ENCODE data around the gene TIPIN.
"Not testable (repeated sequence)": the region's sequence is repeated elsewhere in the genome, so short reads cannot be mapped to it uniquely, and the experiment has no call there.

Gene TIPIN, protein sequence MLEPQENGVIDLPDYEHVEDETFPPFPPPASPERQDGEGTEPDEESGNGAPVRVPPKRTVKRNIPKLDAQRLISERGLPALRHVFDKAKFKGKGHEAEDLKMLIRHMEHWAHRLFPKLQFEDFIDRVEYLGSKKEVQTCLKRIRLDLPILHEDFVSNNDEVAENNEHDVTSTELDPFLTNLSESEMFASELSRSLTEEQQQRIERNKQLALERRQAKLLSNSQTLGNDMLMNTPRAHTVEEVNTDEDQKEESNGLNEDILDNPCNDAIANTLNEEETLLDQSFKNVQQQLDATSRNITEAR

DNA sequence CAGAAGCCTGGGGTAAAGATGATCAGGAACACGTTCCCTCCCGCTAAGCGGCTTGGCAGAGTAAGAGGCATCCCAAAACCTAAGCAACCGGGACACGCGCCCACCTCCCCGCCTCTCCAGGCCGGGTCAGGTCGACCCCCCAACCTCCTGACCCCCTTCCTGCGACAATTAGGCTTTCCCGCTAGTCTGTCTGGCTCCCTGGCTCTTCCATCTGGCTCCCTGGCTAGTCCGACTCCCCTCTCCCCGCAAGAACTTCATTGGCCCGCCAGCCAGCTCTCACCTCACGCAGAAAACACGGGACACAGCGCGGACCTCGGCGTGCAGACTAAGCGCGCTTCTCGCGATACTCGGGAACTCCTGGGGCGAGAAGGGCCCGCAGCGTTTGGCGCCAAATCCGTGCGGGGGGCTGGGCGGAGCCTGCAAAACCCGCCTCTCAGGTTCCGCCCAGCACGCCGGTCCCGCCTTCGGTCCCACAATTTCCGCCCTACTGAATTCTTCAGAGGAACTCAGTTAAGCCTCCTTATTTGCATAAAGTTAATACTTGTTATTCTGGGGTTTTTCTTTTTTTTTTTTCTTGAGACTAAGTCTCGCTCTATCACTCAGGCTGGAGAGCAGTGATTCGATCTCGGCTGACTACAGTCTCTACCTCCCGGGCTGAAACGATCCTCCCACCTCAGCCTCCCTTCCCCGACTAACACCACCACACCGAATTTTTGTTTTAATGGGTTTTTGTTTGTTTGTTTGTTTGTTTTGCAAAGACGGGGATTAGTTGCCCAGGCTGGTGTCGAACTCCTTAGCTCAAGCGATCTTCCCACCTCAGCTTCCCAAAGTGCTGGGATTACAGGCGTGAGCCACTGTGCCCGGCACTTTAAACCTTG, at the start of gene TIPIN:
TIPIN (minus strand) TSS at position 327 of the 878 bp plus-strand sequence. CDS start 3,738 bp downstream, outside the sequence.
- DNase-seq (ENCODE audit: low read depth in 2 of 3, low spot score in 1 of 3) = peak; percentile 95 to 98 (median 98)

DNA sequence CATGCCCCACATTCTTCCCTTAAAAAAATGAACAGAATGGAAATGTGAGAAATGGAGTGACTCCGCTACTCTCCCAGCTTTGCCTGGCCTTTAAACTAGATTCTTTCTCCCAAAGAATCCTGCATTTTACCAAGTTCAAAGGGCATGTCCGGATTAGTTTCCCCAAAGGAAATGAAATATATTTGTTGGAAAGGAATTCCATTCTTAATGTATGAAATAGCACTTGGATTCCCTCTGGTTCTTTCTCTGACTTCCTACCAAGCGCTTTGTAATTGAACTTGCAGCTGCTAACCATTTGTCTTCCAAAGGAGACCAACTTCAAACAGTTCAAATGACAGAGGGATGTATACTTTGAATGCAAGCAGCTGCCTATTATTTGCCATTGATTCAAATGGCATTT, 49.1 kb upstream of the TIPIN start:
- DNase-seq (ENCODE audit: low read depth in 2 of 3, low spot score in 1 of 3) = no peak

DNA sequence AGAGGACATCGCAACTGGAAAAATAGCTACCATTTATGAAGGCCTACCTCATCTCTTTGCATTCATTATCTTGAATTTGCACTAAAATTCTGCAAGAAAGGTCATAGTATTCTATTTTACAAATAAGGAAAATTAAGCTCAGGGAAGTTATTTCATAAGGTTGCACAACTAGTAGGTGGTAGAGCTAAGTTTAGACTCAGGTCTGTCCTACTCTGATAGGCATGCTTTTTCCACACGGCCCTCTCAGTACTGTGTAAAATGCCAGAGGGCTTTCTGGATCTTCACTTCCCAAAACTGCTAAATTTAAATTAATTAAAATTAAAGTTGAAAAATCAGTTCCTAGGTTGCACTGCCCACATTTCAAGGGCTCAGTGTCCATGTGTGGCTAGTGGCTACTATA, 48.5 kb upstream of the TIPIN start:
- no peak for DNase-seq (ENCODE audit: low read depth in 2 of 3, low spot score in 1 of 3)

DNA sequence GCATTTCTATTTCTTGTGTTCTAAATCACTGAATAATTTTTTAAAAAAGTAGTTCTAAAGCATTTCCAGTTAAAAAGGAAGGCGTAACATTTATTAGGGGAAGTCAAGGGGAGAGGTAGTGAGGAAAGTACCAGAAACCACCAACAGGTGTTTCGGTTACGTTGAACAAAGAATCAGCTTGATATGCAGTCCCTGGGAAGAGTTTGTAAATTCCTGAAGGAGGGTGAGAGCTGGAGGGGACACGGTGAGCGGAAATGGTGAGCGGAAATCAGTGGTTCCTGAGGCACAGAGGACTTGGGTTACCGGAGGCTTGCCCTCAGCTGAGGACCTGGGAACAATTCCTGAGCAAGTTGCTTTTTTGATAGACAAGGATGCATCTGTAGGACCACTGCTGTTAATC, 48.0 kb upstream of the TIPIN start:
- DNase-seq (ENCODE audit: low read depth in 2 of 3, low spot score in 1 of 3) = no peak

DNA sequence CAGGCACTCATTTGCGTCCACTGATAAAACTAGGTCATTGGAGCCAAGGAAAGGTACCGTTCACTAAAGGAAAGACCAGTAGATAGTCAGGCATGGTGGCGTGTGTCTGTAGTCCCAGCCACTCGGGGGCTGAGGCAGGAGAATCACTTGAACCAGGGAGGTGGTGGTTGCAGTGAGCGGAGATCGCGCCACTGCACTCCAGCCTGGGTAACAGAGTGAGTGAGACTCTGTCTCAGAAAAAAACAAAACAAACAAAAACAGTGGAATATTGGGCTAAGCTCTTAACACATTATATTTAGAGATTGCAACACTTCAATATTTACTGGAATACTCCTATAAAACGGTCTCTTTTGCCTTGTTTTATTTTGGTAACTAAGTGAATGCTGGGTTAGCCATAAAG, 47.6 kb upstream of the TIPIN start:
- no peak for DNase-seq (ENCODE audit: low read depth in 2 of 3, low spot score in 1 of 3)

DNA sequence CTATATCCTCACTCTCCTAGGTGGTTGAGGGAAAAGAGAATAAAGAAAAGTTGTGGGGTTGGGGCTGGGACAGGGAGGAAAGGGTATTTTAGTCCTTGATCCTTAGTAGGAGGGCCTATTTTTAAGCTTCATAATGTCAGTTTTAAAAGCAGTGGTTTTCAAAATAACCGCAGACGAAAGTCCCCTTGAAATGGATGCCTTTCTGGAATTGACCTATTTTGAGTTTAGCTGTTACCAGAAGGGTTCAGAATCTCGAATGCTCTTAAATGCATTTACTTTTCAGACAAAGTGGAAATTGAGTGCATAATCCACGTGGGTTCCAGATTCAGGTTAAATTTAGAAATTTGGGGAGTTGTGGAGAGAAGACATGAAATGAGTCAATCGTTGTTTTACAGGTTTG, 46.8 kb upstream of the TIPIN start:
- DNase-seq (ENCODE audit: low read depth in 2 of 3, low spot score in 1 of 3) = no peak

DNA sequence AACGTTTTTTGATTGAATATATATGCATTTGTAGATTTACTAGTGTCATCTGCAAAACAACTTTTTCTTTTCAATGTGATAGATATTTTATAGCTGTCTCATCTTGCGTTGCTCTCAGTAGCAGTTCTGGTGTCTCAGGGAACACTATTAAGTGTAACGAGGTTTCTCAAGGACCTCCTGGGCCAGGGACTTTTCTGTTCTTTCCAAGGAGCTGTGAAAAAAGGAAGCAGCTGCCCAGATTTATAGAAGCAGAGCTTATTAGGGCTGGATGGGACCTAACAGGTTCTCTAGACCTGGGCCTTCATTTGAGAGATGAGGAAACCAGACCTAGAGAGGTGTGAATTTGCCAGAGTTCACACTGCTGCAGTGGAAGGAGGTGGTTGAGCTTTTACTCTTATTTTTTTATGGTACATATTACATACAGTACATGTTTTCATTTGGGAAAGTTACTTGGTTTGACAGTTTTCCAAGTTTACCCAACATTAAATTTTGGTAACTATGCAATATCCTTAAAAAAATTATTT, 46.3 kb upstream of the TIPIN start:
- no peak for DNase-seq (ENCODE audit: low read depth in 2 of 3, low spot score in 1 of 3)

DNA sequence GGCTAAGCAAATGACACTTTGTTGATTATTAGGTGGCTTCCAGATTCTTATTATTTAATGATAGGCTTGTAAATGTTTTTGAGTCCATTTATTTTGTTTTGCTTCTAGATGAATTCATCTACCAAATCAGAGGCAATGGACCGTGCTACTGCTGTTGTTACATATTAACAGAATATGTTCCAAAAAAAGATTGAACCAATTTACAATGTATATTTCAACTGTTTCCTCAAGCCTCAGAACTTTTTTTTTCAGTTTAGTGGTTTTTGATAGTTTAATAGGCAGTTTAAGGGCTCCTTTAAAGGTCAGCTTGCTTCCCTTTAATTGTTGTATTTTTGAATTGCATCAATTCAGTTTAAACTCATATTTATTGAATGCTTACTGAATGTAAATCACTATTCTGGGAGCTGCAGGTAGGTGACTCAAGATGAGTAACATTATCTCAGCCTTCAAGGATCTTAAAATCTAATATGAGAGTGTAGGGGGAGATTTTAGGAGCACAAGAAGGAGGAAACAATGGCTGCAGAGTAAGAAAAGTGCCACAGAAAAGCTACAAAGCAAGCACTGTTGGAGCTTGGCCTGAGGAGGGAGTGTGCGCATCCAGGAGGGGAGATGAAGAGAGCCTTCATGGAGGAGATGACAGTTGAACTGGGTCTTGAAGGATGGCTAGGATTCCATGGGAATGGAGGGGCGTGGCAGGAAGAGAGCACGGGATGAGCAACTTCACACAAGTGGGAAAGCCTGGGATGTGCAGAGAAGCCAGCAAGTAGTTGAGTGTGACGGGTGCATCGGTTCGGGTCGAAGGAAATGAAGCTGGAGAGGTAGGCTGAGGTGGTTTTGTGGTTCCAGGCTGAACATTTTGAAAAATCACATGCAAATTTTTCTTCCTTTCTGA, 44.9 kb upstream of the TIPIN start:
- no peak for DNase-seq (ENCODE audit: low read depth in 2 of 3, low spot score in 1 of 3)

DNA sequence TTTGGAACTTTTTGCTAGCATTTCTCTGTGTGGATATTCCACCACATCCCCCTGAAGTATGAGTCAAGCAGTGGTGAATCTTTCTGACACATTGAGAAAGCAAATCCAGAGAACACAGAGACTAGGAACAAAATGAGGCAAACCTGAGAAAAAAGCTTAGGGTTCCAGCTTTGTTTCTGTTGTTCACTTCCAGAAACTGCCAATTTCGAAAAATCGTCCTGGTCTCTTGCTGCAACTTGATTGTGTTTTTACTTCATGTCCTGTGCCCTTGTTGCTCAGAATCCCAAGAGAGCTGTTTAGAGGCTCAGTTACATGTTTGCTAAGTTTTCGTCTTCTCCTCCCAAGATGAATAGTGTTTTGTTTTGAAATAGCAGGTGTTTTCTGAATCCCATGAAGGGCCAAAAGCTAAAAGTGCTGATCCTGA, 43.9 kb upstream of the TIPIN start:
- DNase-seq (ENCODE audit: low read depth in 2 of 3, low spot score in 1 of 3) = no peak

DNA sequence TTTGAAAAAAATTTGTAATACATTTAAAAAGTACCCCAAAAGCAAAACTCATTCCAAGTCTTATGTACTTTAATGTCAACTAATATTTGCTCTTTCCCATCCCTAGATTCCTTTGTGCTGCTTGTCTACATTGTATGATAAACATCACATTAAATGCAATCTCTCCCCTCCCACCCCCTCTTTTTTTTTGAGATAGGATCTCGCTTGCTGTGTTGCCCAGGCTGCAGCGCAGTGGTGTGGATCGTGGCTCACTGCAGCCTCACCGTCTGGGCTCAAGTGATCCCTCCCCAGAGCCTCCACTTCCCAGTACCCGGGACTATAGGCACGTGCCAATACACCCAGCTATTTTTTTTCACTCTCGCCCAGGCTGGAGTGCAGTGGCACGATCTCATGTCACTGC, 42.8 kb upstream of the TIPIN start:
- DNase-seq (ENCODE audit: low read depth in 2 of 3, low spot score in 1 of 3) = no peak

DNA sequence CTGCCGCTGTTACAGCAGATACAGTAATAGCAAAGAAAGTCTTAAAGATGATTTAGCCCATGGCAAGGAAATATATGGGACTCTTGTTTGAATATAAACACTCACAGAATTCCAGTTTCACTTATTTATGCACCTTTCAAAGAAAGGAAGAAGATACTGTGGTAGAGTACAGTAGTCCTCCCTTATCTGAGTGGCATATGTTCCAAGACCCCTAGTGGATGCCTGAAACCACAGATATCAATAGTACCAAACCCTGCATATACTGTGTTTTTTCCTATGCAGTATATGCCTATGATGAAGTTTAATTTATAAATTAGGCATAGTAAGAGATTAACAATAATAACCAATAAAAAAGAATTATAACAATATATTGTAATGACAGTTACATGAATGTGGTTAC, 38.4 kb upstream of the TIPIN start:
- DNase-seq (ENCODE audit: low read depth in 2 of 3, low spot score in 1 of 3) = no peak

DNA sequence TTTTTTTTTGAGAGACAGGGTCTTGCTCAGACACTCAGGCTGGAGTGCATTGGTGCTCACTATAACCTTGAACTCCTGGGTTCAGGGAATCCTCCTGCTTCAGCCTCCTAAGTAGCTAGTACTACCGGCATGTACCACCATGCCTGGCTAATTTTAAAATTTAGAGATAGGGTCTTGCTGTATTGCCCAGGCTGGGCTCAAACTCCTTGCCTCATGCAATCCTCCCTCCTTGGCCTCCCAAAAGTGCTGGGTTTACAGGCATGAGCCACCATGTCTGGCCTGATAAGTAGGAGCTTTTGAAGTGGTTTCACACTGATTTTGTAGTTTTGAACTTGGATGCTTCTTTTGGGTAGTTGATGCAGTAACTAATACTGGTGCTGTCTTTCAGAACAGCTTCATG, 38.0 kb upstream of the TIPIN start:
- DNase-seq (ENCODE audit: low read depth in 2 of 3, low spot score in 1 of 3) = no peak

DNA sequence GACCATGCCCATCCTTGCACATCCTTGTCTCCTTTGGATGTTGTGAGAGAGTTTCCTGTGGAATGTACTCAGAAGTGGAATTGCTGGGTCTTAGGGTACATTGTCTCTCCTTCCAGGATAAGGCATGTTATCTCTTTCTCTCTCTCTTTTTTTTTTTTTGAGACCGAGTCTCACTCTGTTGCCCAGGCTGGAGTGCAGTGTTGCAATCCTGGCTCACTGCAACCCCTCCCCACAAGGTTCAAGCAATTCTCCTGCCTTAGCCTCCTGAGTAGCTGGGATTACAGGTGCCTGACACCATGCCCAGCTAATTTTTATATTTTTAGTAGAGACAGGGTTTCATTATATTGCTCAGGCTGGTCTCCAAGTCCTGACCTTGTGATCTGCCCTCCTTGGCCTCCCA, 36.6 kb upstream of the TIPIN start:
- not testable (repeated sequence) for DNase-seq (ENCODE audit: low read depth in 2 of 3, low spot score in 1 of 3)

DNA sequence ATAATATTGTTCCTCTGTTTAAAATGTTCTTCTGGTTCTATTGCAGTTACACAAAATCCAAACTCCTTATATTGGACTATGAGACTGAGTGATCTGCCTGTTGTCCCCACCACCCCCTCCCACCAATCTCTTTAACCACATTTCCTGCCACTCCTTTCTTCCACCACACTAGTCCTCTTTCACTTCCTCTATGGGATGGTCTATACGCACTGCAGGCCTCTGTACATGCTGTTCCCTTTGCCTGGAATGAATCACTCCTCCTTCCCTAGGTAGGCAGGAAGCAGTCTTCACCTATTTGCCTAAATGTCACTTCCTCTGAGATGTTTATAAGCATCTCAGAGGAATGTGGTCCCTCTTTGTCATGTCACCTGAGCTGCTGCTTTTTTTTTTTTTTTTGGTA, 34.2 kb upstream of the TIPIN start:
- no peak for DNase-seq (ENCODE audit: low read depth in 2 of 3, low spot score in 1 of 3)

DNA sequence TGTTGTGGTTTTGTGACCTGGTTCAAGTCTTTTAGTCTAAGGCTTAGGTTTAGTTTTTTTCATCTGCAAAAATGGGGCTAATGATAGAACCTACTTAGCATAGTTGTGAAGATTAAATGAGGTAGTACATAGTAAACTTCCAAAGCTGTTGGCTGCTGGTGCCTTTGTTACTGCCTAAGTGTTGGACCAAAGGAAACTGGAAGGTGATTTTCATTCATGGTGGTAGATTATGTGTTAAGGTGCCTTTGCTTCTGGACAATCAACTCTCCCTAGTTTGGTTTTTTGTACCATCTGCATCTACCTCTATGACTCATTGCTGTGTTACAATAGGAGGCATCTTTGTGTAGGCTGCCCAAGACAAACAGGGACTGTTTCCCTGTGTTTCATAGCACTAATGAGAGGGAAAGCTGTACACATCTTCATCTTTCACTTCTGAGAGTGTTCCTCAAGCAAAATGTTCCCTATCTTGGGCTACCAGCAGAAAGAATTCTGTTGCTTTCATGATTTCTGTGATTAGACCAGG, 33.4 kb upstream of the TIPIN start:
- no peak for DNase-seq (ENCODE audit: low read depth in 2 of 3, low spot score in 1 of 3)

DNA sequence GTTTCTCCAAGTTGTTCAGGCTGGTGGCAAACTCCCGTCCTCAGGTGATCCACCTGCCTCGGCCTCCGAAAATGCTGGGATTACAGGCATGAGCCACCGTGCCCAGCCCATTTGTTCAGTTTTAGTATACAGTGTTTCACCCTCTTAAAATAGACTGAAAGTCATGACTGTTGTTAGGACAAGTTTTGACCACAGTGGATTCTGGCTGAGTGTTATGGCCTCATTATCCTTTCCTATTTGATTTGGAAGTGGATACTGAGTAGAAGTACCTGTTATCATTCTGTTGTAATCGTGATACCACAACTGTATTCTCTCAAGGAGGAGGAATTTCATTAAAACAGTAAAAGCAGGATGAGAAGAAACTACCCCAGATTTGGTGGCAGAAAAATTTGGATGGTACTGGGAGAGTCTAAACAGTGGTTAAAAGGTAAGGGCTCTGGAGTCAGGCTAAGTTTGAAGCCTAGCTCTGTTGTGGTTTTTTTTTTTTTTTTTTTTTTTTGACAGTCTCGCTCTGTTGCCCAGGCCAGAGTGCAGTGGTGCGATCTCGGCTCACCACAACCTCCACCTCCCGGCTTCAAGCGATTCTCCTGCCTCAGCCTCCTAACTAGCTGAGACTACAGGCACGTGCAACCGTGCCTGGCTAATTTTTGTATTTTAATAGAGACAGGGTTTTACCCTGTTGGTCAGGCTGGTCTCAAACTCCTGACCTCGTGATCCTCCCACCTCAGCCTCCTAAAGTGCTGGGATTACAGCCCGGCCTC, 32.8 kb upstream of the TIPIN start:
- DNase-seq (ENCODE audit: low read depth in 2 of 3, low spot score in 1 of 3) = no peak

DNA sequence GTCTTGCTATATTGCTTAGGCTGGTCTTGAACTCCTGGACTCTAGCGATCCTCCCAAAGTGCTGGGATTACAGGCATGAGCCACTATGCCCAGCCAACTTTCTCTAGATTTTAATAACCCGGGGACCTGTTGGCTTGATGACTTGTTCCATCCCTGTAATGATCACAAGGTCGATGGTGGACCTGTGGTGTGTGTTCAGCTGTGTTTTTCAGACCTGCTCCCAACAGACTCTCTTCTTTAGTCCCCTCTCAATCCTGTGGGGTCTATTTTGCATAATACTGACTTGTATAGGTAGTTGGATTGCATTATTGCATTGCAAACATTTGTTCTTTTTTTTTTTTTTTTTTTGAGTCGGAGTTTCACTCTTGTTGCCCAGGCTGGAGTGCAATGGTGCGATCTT, 32.1 kb upstream of the TIPIN start:
- DNase-seq (ENCODE audit: low read depth in 2 of 3, low spot score in 1 of 3) = no peak

DNA sequence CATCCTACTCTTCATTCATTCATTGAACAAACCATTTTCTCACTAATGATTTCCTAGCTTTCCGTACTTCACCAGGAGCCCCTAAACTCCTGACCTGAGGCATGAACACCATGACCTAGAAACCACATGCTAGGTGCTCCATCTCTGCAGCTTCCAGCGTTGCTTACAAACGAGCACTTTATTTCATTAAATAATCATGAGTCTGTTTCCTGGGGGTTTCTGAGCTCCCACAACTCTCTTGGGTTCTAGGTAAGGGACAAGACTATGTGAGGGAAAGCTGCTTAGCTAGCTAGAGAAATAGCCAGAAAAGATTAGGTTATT, 31.5 kb upstream of the TIPIN start:
- no peak for DNase-seq (ENCODE audit: low read depth in 2 of 3, low spot score in 1 of 3)

DNA sequence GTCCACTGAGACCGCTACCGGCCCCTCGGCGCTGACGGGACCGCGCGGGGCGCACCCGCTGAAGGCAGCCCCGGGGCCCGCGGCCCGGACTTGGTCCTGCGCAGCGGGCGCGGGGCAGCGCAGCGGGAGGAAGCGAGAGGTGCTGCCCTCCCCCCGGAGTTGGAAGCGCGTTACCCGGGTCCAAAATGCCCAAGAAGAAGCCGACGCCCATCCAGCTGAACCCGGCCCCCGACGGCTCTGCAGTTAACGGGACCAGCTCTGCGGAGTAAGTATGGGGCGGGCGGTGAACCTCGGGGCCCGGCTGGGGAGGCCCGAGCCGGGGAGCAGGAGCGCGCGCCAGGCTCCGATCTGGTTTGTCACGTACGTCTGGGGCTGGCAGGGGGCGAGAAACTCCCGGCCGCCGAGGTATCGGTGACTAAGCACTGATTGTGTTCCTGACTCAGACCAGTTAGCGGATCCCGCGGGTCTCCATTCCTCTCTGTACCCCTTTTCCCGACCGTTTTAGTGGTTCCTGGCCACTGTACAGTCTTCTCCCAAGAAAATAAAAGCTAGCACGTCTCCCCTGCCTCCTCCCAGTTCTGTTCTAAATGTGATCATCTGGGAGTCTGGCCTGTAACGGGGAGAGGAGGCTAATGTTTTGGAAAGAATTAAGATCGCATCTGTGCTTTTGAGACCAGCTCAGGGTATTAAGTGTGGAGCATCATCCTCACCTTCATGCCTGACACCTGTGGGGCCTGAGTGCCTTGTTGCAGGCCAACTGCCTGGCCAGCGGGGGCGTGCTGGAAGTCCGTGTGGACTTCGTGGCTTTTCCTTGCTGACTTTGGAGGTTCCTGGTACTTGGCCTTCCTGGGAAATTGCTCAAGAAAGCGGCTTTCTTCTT, 30.9 kb upstream of the TIPIN start:
- peak; percentile 59 to 80 (median 75) for DNase-seq (ENCODE audit: low read depth in 2 of 3, low spot score in 1 of 3)

Data from stimulated activated CD4-positive, alpha-beta T cell treated with anti-CD3 and anti-CD28 coated beads, Interleukin-12 subunit alpha, Interleukin-12 subunit beta, amount 100 ng/mL, for 48 hours (primary cell).